Spleen (tissue), 11 donors: Measurements from ENCODE around the gene MCRIP1. TPM values are rescaled to one million over a fixed set of nuclear protein-coding genes. Genes with fewer than 3 reads are reported as not detected.

Source experiments
- DNase-seq: peaks from one replicate; pipeline ENCODE4 v3.0.0-alpha.2; 2020
- H3K27ac ChIP-seq, 8 donors: fragments of 200-600 bp; sonication (generic) in 7 of 8; 1 replicate in 4 of 8; 2 replicates in 4 of 8; pipeline versions ENCODE4 v1.5.0 to v1.8.0; 2016 to 2021; ENCODE audit warnings: inconsistent platforms in 4 of 8, mild to moderate bottlenecking in 4 of 8, moderate library complexity in 1 of 8
- H3K27me3 ChIP-seq, 7 donors: fragments of 200-600 bp; sonication (generic) in 6 of 7; replicated peaks in 1 of 7; 1 replicate in 4 of 7; 2 replicates in 3 of 7; pipeline versions ENCODE4 v1.5.0 to v1.8.0; 2016 to 2021; ENCODE audit warnings: inconsistent platforms in 3 of 7, mild to moderate bottlenecking in 1 of 7
- H3K36me3 ChIP-seq, 6 donors: fragments of 200-600 bp; sonication (generic) in 5 of 6; 1 replicate in 4 of 6; 2 replicates in 2 of 6; pipeline versions ENCODE4 v1.5.0 to v1.8.0; 2016 to 2021; ENCODE audit warnings: inconsistent platforms in 2 of 6
- H3K4me1 ChIP-seq, 6 donors: fragments of 200-600 bp; sonication (generic) in 5 of 6; 1 replicate in 3 of 6; 2 replicates in 3 of 6; pipeline versions ENCODE4 v1.5.0 to v1.8.0; 2016 to 2021; ENCODE audit warnings: inconsistent platforms in 3 of 6
- H3K4me3 ChIP-seq, 8 donors: fragments of 200-600 bp; sonication (generic) in 7 of 8; 1 replicate in 4 of 8; 2 replicates in 4 of 8; pipeline versions ENCODE4 v1.5.0 to v1.8.0; 2016 to 2021; ENCODE audit warnings: inconsistent platforms in 4 of 8, mild to moderate bottlenecking in 4 of 8, moderate library complexity in 2 of 8
- H3K9me3 ChIP-seq, 8 donors: fragments of 200-600 bp; sonication (generic) in 7 of 8; 1 replicate in 4 of 8; 2 replicates in 4 of 8; pipeline versions ENCODE4 v1.5.0 to v1.8.0; 2016 to 2021; ENCODE audit warnings: inconsistent platforms in 4 of 8
- POLR2A ChIP-seq, 3 donors: fragments of 450-650 bp; IDR thresholded peaks; one replicate each; pipeline ENCODE4 v1.5.1; 2017; ENCODE audit warnings: antibody characterized with exemption in 3 of 3, mild to moderate bottlenecking in 1 of 3
- POLR2AphosphoS5 ChIP-seq, 3 donors: sonication (generic); formaldehyde crosslinking; IDR thresholded peaks; one replicate each; pipeline ENCODE4 v1.5.1; 2017; ENCODE audit warnings: antibody characterized with exemption in 3 of 3
- WGBS, 5 donors: extraction: QIAGEN DNeasy Blood & Tissue Kit in 3 of 5; methylation state at CpG; one replicate each; pipeline versions ENCODE4 v1.1.5 to v1.1.7; 2013 to 2018; 5-methylcytosine and 5-hydroxymethylcytosine counted together
- intact Hi-C: fragments of 100-400 bp; cut with DNase I; formaldehyde crosslinking; loops from one replicate; pipeline ENCODE4 v1.15.0; 2023; ENCODE audit warnings: low total_unique reads
- polyA plus RNA-seq, 3 donors: library from polyadenylated mRNA; stranded (reverse); fragments of 200-250 nt; gene quantifications; one replicate each; pipeline ENCODE4 v1.2.1, GENCODE V29; 2013
- total RNA-seq, 7 donors: library from RNA; depleted of rRNA in 3 of 7; stranded (reverse); fragments of >200 nt in 3 of 7; fragmentation: NEBNext Ultra II Directional in 4 of 7; extraction: Animal tissue kit (Norgen Biotek cat#: 25700) in 4 of 7; gene quantifications; one replicate each; pipeline versions ENCODE4 v1.1.0 to v1.2.1, GENCODE V29; 2016 to 2021
- TF ChIP-seq, protein P1 (sequence below), 11 experiments: fragments of 200-600 bp in 7 of 11; fragments of 450-650 bp in 4 of 11; sonication (generic) in 4 of 11; IDR thresholded peaks in 8 of 11; conservative IDR thresholded peaks in 3 of 11; 1 replicate in 7 of 11; 2 replicates in 4 of 11; pipeline versions ENCODE4 v1.4.0 to v1.8.0; 2016 to 2021; ENCODE audit warnings: antibody characterized with exemption in 11 of 11, inconsistent platforms in 4 of 11, mild to moderate bottlenecking in 1 of 11
- donor health status: healthy with polysubstance abuse.
- donor health status: DM: no; HTN: no; CAD: no; lungs with moderate emphysema.
- donor health status: DM: no; HTN: no; CAD: no.
- donor health status: Bipolar disorder and iron deficiency.
- donor health status: healthy.
- donor health status: DM: no; HTN: no; CAD: no.
- donor health status: DM: yes; HTN: yes; CAD: no.

MCRIP1 gene
- total and polyA plus RNA-seq, 10 donors, result 47.5 to 182 (median 64.6) TPM

DNA sequence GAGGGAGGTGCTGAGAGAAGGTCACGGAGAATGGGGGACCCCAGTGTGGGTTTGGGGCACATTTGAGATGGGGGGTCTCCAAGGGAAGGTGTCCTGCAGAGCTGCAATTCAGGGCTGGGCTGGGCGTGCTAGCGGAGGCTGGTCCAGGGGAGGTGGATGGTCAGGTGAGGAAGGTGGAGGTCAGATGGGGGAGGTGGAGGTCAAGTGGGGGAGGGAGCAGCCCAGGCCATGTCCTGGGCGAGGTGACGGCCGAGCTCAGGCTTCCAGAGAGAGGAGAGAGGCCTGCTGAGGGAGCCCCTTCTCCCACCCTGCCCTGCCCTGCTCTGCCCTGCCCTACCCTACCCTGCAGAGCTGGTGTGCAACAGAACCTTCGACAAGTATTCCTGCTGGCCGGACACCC, 22.6 kb downstream of the MCRIP1 start:
- H3K9me3 ChIP-seq, result no peaks in the 10 kb centered on the region
- no peak for DNase-seq
- no peaks in the 10 kb centered on the region for H3K36me3 ChIP-seq
- no peak overlapping the region for H3K27ac ChIP-seq
- intact Hi-C loops, result no loop called here
- no peak overlapping the region for H3K4me3 ChIP-seq
- H3K4me1 ChIP-seq, result no peaks in the 10 kb centered on the region
- H3K27me3 ChIP-seq, result peaks cover 0 to 94% (median 39%) of the 10 kb centered on the region in 7 donors
- 71 to 88% (median 81%) methylated on average over 5 to 8 of the region's 8 CpGs for WGBS, 5 donors
- no peak for TF ChIP-seq POLR2AphosphoS5 (IDR thresholded peaks at IDR 0.05)
- no peak for TF ChIP-seq POLR2A (IDR thresholded peaks at IDR 0.05)
- TF ChIP-seq, protein P1, sequence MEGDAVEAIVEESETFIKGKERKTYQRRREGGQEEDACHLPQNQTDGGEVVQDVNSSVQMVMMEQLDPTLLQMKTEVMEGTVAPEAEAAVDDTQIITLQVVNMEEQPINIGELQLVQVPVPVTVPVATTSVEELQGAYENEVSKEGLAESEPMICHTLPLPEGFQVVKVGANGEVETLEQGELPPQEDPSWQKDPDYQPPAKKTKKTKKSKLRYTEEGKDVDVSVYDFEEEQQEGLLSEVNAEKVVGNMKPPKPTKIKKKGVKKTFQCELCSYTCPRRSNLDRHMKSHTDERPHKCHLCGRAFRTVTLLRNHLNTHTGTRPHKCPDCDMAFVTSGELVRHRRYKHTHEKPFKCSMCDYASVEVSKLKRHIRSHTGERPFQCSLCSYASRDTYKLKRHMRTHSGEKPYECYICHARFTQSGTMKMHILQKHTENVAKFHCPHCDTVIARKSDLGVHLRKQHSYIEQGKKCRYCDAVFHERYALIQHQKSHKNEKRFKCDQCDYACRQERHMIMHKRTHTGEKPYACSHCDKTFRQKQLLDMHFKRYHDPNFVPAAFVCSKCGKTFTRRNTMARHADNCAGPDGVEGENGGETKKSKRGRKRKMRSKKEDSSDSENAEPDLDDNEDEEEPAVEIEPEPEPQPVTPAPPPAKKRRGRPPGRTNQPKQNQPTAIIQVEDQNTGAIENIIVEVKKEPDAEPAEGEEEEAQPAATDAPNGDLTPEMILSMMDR (IDR thresholded peaks at IDR 0.05 in 8 of 11, conservative IDR thresholded peaks at IDR 0.05 in 3 of 11), result no peak

DNA sequence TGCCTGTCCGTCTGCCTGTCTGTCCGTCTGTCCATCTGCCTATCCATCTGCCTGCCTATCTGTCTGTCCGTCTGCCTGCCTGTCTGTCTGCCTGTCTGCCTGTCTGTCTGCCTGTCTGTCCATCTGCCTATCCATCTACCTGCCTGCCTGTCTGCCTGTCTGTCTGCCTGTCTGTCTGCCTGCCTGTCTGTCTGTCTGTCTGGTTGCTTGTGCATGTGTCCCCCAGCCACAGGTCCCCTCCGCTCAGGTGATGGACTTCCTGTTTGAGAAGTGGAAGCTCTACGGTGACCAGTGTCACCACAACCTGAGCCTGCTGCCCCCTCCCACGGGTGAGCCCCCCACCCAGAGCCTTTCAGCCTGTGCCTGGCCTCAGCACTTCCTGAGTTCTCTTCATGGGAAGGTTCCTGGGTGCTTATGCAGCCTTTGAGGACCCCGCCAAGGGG, 23.5 kb downstream of the MCRIP1 start:
- H3K4me3 ChIP-seq, result no peak overlapping the region
- H3K9me3 ChIP-seq, result no peaks in the 10 kb centered on the region
- intact Hi-C loops, result no loop called here
- no peak overlapping the region for H3K27ac ChIP-seq
- DNase-seq, result no peak
- TF ChIP-seq POLR2A (IDR thresholded peaks at IDR 0.05) (no peak), POLR2AphosphoS5 (IDR thresholded peaks at IDR 0.05) (no peak)
- TF ChIP-seq, protein P1 (IDR thresholded peaks at IDR 0.05 in 8 of 11, conservative IDR thresholded peaks at IDR 0.05 in 3 of 11), result no peak
- WGBS, 5 donors, result 57 to 69% (median 62%) methylated on average over 7 of the region's 7 CpGs
- H3K27me3 ChIP-seq, result peaks cover 0 to 97% (median 47%) of the 10 kb centered on the region in 7 donors
- H3K4me1 ChIP-seq, result peaks cover 2 to 7% (median 6%) of the 10 kb centered on the region in 6 donors
- H3K36me3 ChIP-seq, result no peaks in the 10 kb centered on the region

DNA sequence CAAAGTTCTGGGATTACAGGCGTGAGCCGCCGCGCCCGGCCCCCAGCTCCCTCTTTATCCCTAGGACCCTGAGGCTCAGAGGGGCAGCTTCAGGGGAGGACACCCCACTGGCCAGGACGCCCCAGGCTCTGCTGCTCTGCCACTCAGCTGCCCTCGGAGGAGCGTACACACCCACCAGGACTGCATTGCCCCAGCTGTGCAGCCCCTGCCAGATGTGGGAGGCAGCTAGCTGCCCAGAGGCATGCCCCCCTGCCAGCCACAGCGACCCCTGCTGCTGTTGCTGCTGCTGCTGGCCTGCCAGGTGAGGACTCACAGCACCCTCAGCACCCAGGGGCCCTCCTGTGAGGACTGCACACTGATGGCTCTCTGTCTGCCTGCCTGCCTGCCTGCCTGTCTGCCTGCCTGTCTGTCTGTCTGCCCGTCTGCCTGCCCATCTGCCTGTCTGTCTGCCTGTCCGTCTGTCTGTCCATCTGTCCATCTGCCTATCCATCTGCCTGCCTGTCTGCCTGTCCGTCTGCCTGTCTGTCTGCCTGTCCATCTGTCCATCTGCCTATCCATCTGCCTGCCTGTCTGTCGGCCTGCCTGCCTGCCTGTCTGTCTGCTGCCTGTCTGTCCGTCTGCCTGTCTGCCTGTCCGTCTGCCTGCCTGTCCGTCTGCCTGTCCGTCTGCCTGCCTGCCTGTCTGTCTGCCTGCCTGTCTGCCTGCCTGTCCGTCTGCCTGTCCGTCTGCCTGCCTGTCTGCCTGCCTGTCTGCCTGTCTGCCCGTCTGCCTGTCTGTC, 24.1 kb downstream of the MCRIP1 start:
- 70 to 85% (median 78%) methylated on average over 16 to 20 of the region's 20 CpGs for WGBS, 5 donors
- H3K27me3 ChIP-seq, result peaks cover 0 to 100% (median 53%) of the 10 kb centered on the region in 7 donors
- TF ChIP-seq, protein P1 (IDR thresholded peaks at IDR 0.05 in 8 of 11, conservative IDR thresholded peaks at IDR 0.05 in 3 of 11), result no peak
- TF ChIP-seq POLR2A (IDR thresholded peaks at IDR 0.05) (no peak), POLR2AphosphoS5 (IDR thresholded peaks at IDR 0.05) (no peak)
- H3K4me3 ChIP-seq, result no peak overlapping the region
- no peak for DNase-seq
- H3K4me1 ChIP-seq, result peaks cover 5 to 13% (median 12%) of the 10 kb centered on the region in 6 donors
- intact Hi-C loops, result no loop called here
- H3K27ac ChIP-seq, result no peak overlapping the region
- H3K36me3 ChIP-seq, result no peaks in the 10 kb centered on the region
- no peaks in the 10 kb centered on the region for H3K9me3 ChIP-seq

DNA sequence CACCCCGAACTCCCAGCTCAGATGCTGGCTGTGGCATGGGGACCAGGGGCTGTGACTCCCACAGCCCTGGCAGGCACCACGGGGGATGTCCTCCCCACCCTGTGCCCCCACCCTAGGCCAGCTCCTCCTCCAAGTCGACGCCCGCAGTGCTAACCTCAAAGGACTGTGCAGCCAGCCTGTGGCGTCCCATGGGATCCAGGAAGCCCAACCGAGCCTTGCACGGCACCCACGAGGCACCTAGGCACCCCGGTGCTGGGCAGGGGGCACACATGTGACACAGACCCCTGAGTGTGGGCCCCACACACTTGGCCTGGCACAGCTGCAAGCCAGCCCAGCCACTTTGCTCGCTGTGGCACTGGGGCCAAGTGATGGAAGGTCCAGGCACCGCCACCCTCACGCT, 25.3 kb downstream of the MCRIP1 start:
- no peaks in the 10 kb centered on the region for H3K36me3 ChIP-seq
- TF ChIP-seq, protein P1 (IDR thresholded peaks at IDR 0.05 in 8 of 11, conservative IDR thresholded peaks at IDR 0.05 in 3 of 11), result no peak
- TF ChIP-seq POLR2A (IDR thresholded peaks at IDR 0.05) (no peak), POLR2AphosphoS5 (IDR thresholded peaks at IDR 0.05) (no peak)
- DNase-seq, result no peak
- 65 to 84% (median 72%) methylated on average over 3 to 13 of the region's 13 CpGs for WGBS, 5 donors
- H3K27me3 ChIP-seq, result peaks cover 0 to 100% (median 64%) of the 10 kb centered on the region in 7 donors
- no peak overlapping the region for H3K4me3 ChIP-seq
- no peak overlapping the region for H3K27ac ChIP-seq
- peaks cover 8 to 25% (median 21%) of the 10 kb centered on the region in 6 donors for H3K4me1 ChIP-seq
- intact Hi-C loops, result no loop called here
- H3K9me3 ChIP-seq, result no peaks in the 10 kb centered on the region
